Ascending aorta (tissue), 2 donors: ENCODE results near the gene KRTAP17-1. TPM values are rescaled to one million over a fixed set of nuclear protein-coding genes. Genes with fewer than 3 reads are reported as not detected.

Experiments
- DNase-seq, 2 donors: peaks; one replicate each; pipeline ENCODE4 v3.0.0-alpha.2; 2019; ENCODE audit warnings: low spot score in 2 of 2
- H3K27ac ChIP-seq, 2 donors: fragments of 200-600 bp; sonication (generic); one replicate each; pipeline ENCODE4 v1.5.1; 2016 to 2017; ENCODE audit warnings: mild to moderate bottlenecking in 1 of 2
- H3K27me3 ChIP-seq: fragments of 200-600 bp; sonication (generic); one replicate; pipeline ENCODE4 v1.5.1; 2017
- H3K36me3 ChIP-seq, 2 donors: fragments of 200-600 bp; sonication (generic); one replicate each; pipeline ENCODE4 v1.5.1; 2016
- H3K4me1 ChIP-seq, 2 donors: fragments of 200-600 bp; sonication (generic); one replicate each; pipeline ENCODE4 v1.5.1; 2016 to 2017; ENCODE audit warnings: mild to moderate bottlenecking in 1 of 2
- H3K4me3 ChIP-seq, 2 donors: fragments of 200-600 bp; sonication (generic); one replicate each; pipeline ENCODE4 v1.5.1; 2016 to 2017; ENCODE audit warnings: mild to moderate bottlenecking in 1 of 2
- H3K9me3 ChIP-seq, 2 donors: fragments of 200-600 bp; sonication (generic); one replicate each; pipeline ENCODE4 v1.5.1; 2016
- CTCF ChIP-seq, 3 experiments: fragments of 200-600 bp in 2 of 3; fragments of 450-650 bp in 1 of 3; sonication (generic) in 2 of 3; IDR thresholded peaks; one replicate each; pipeline ENCODE4 v1.5.1; 2016 to 2019; ENCODE audit warnings: antibody characterized with exemption in 3 of 3, mild to moderate bottlenecking in 1 of 3, moderate library complexity in 1 of 3
- intact Hi-C: fragments of 100-400 bp; cut with DNase I; formaldehyde crosslinking; loops from one replicate; pipeline ENCODE4 v1.15.1; 2023
- total RNA-seq: library from RNA; depleted of rRNA; stranded (reverse); fragments of >200 nt; gene quantifications from one replicate; pipeline ENCODE4 v1.1.0, GENCODE V29; 2016

Gene KRTAP17-1
- total RNA-seq, 1 donor from 2014 or later: not detected

- DNase-seq: no peak
- no peaks in the 10 kb centered on the region for H3K27me3 ChIP-seq
These were observed 19.1 kb upstream of the KRTAP17-1 start for GRCh38 chr17:41334385-41335305.

GRCh38 chr17:41333836-41334235 lies 18.3 kb upstream of the KRTAP17-1 start:
- no peak for TF ChIP-seq CTCF (IDR thresholded peaks at IDR 0.05)
- intact Hi-C loops: no loop called here

More at GRCh38 chr17:41334385-41335305, 19.1 kb upstream of the KRTAP17-1 start:
- no peak overlapping the region for H3K27ac ChIP-seq
- no peaks in the 10 kb centered on the region for H3K36me3 ChIP-seq
- H3K4me3 ChIP-seq: no peak overlapping the region
- no peak for TF ChIP-seq CTCF (IDR thresholded peaks at IDR 0.05)
- H3K4me1 ChIP-seq: no peaks in the 10 kb centered on the region
- intact Hi-C loops: no loop called here
- no peaks in the 10 kb centered on the region for H3K9me3 ChIP-seq

GRCh38 chr17:41333098-41333497 lies 17.6 kb upstream of the KRTAP17-1 start:
- intact Hi-C loops: no loop called here
- no peaks in the 10 kb centered on the region for H3K4me1 ChIP-seq
- no peak overlapping the region for H3K4me3 ChIP-seq
- H3K27me3 ChIP-seq: no peaks in the 10 kb centered on the region
- TF ChIP-seq CTCF (IDR thresholded peaks at IDR 0.05): no peak
- H3K27ac ChIP-seq: no peak overlapping the region
- no peaks in the 10 kb centered on the region for H3K9me3 ChIP-seq
- H3K36me3 ChIP-seq: no peaks in the 10 kb centered on the region
- no peak for DNase-seq

More at GRCh38 chr17:41333836-41334235, 18.3 kb upstream of the KRTAP17-1 start:
- H3K36me3 ChIP-seq: no peaks in the 10 kb centered on the region
- no peak for DNase-seq
- H3K9me3 ChIP-seq: no peaks in the 10 kb centered on the region
- H3K4me1 ChIP-seq: no peaks in the 10 kb centered on the region
- no peaks in the 10 kb centered on the region for H3K27me3 ChIP-seq
- no peak overlapping the region for H3K27ac ChIP-seq
- no peak overlapping the region for H3K4me3 ChIP-seq

- H3K27me3 ChIP-seq: no peaks in the 10 kb centered on the region
- intact Hi-C loops: no loop called here
These were observed 16.7 kb upstream of the KRTAP17-1 start for GRCh38 chr17:41332239-41332638.

GRCh38 chr17:41331606-41332005 lies 16.1 kb upstream of the KRTAP17-1 start:
- no peaks in the 10 kb centered on the region for H3K36me3 ChIP-seq
- H3K27me3 ChIP-seq: no peaks in the 10 kb centered on the region
- no peak overlapping the region for H3K27ac ChIP-seq
- TF ChIP-seq CTCF (IDR thresholded peaks at IDR 0.05): no peak
- intact Hi-C loops: no loop called here
- no peak overlapping the region for H3K4me3 ChIP-seq
- DNase-seq: no peak
- no peaks in the 10 kb centered on the region for H3K4me1 ChIP-seq
- H3K9me3 ChIP-seq: no peaks in the 10 kb centered on the region

More at GRCh38 chr17:41332239-41332638, 16.7 kb upstream of the KRTAP17-1 start:
- Histone ChIP-seq H3K36me3 (no peaks in the 10 kb centered on the region), H3K4me3 (no peak overlapping the region), H3K9me3 (no peaks in the 10 kb centered on the region), H3K27ac (no peak overlapping the region), H3K4me1 (no peaks in the 10 kb centered on the region)
- DNase-seq: no peak
- TF ChIP-seq CTCF (IDR thresholded peaks at IDR 0.05): no peak
